Cerebellar cortex (tissue), 1 donor: ENCODE measurements around the gene SDK1.
"Not testable (repeated sequence)": the region's sequence is repeated elsewhere in the genome, so short reads cannot be mapped to it uniquely, and the experiment has no call there.

ENCODE experiments used
- DNase-seq: peaks from one replicate; pipeline ENCODE4 v3.0.0-alpha.2; 2015; ENCODE audit warnings: low spot score

SDK1 gene

GRCh38 chr7:4233621-4234497 is 932.8 kb downstream of the SDK1 start:
- no peak for DNase-seq

GRCh38 chr7:4234498-4234855 is 933.4 kb downstream of the SDK1 start:
- no peak for DNase-seq

GRCh38 chr7:4234886-4235285 is 933.8 kb downstream of the SDK1 start:
- DNase-seq, result no peak

- no peak for DNase-seq
Measured at GRCh38 chr7:4235596-4235995, 934.5 kb downstream of the SDK1 start.

- no peak for DNase-seq
Measured at GRCh38 chr7:4236389-4236788, 935.3 kb downstream of the SDK1 start.

- not testable (repeated sequence) for DNase-seq
Measured at GRCh38 chr7:4236873-4237272, 935.8 kb downstream of the SDK1 start.

GRCh38 chr7:4237296-4238235 is 936.5 kb downstream of the SDK1 start:
- no peak for DNase-seq

- DNase-seq, result no peak
Measured at GRCh38 chr7:4238861-4239260, 937.8 kb downstream of the SDK1 start.

GRCh38 chr7:4240042-4240441 is 939.0 kb downstream of the SDK1 start:
- no peak for DNase-seq

GRCh38 chr7:4240520-4241303 is 939.7 kb downstream of the SDK1 start:
- DNase-seq, result no peak

- no peak for DNase-seq
Measured at GRCh38 chr7:4241304-4241612, 940.2 kb downstream of the SDK1 start.

GRCh38 chr7:4241791-4242190 is 940.7 kb downstream of the SDK1 start:
- no peak for DNase-seq

GRCh38 chr7:4242706-4243105 is 941.7 kb downstream of the SDK1 start:
- DNase-seq, result no peak

GRCh38 chr7:4244041-4244440 is 943.0 kb downstream of the SDK1 start:
- no peak for DNase-seq

- no peak for DNase-seq
Measured at GRCh38 chr7:4244635-4245034, 943.6 kb downstream of the SDK1 start.

GRCh38 chr7:4245135-4245865 is 944.2 kb downstream of the SDK1 start:
- DNase-seq, result no peak

- DNase-seq, result no peak
Measured at GRCh38 chr7:4245866-4246470, 944.9 kb downstream of the SDK1 start.

GRCh38 chr7:4246536-4246935 is 945.5 kb downstream of the SDK1 start:
- DNase-seq, result no peak

GRCh38 chr7:4247106-4247876 is 946.2 kb downstream of the SDK1 start:
- DNase-seq, result no peak

GRCh38 chr7:4248295-4248694 is 947.2 kb downstream of the SDK1 start:
- no peak for DNase-seq
